ENCODE measurements around the gene CDC16. TPM values are rescaled to one million over a fixed set of nuclear protein-coding genes. Genes with fewer than 3 reads are reported as not detected.
"Not testable (repeated sequence)": the region's sequence is repeated elsewhere in the genome, so short reads cannot be mapped to it uniquely, and the experiment has no call there.

The CDC16 gene
- 30.4 and 35.4 TPM in 2 replicates for total RNA-seq
- 52.0 TPM for polyA plus RNA-seq (2012)

GRCh38 chr13:114234645-114235421 is at the start of gene CDC16:
Gene CDC16 (plus strand): TSS chr13:114234897. CDS start chr13:114235085, 188 bp downstream.
- DNase-seq (ENCODE audit: low read depth) = peak; percentile 93

GRCh38 chr13:114185182-114185971 is 49.3 kb upstream of the CDC16 start:
- DNase-seq (ENCODE audit: low read depth) = no peak

- DNase-seq (ENCODE audit: low read depth) = no peak
Observed at GRCh38 chr13:114194853-114195252, 39.8 kb upstream of the CDC16 start.

- DNase-seq (ENCODE audit: low read depth) = no peak
Observed at GRCh38 chr13:114196629-114197028, 38.1 kb upstream of the CDC16 start.

DNA sequence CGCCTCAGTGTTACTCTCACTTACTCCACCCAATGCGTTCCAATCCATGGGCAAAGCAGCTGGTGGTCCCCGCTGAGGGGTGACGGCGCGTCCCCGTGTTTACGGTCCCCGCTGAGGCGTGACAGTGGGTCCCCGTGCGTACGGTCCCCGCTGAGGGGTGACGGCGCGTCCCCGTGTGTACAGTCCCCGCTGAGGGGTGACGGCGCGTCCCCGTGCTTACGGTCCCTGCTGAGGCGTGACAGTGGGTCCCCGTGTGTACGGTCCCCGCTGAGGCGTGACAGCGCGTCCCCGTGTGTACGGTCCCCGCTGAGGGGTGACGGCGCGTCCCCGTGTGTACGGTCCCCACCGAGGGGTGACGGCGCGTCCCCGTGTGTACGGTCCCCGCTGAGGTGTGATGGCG is 36.1 kb upstream of the CDC16 start:
- DNase-seq (ENCODE audit: low read depth) = no peak

GRCh38 chr13:114199526-114199925 is 35.2 kb upstream of the CDC16 start:
- not testable (repeated sequence) for DNase-seq (ENCODE audit: low read depth)

DNA sequence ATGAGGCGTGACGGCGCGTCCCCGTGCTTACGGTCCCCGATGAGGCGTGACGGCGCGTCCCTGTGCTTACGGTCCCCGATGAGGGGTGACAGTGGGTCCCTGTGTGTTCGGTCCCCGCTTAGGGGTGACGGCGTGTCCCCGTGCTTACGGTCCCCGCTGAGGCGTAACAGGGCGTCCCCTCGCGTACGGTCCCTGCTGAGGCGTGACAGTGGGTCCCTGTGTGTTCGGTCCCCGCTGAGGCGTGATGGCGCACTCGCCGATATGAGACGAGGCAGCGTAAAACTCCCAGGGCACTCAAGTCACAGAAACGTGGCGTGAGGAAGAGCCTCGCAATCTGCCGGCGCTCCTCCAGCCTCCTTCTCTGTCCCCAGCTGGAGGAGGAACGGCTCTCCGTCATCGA is 34.7 kb upstream of the CDC16 start:
- no peak for DNase-seq (ENCODE audit: low read depth)

DNA sequence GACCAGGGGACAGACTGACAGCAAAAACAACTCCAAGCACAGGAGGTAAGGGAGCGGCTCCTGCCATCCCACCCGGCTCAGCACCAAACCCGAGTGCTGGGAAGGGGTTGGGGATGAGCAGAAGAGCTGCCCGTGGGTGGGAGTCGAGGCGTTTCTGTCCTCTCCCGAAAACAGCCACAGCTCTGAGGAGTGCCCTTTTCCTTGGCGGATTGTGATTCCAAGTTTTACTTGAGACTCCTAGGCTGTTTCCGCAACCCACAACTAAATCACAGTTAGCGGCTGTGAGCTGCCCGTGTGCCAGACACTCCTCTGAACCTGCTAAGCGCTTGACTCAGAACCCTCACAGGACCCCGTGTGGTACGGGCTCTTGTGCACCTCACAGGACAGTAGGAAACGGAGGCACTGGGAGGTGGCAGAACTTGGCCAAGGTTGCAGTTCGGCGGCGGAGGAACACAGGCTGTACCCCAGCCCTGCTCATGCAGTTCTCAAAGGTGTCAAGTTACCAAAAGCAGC is 34.2 kb upstream of the CDC16 start:
- no peak for DNase-seq (ENCODE audit: low read depth)

GRCh38 chr13:114202581-114202980 is 32.1 kb upstream of the CDC16 start:
- no peak for DNase-seq (ENCODE audit: low read depth)

DNA sequence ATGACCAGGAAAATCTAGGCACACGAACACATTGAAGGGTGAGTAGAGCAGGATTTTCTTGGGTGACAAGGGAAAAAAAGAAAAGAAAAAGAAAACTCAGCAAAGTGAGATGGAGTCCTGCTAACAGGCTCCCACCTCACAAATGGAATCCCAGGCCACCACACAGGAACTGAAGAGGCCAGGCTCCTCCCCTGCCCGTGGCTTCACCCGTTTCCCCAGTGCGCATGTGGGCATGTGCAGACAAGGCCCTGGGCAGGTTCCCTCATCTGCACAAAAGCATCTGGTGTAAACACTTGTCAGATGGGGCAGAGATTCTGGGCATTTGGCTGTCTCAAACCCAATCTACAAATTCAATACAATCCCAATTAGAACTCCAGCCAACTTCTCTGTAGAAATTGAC is 31.2 kb upstream of the CDC16 start:
- DNase-seq (ENCODE audit: low read depth) = no peak

DNA sequence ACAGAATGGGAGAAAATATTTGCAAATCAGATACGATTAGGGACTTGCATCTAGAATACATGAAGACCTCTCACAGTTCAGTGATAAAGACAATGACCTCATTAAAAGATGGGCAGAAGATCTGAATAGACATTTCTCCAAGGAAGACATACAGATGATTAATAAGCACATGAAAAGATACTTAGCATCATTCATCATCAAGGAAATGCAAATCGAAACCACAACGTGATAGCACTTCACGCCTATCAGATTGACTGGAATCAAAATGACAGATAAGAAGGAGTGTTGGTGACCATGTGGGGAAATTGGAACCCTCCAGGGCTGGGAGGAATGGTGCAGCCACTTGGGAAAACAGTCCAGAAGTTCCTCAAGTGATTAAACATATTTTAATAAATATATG is 29.8 kb upstream of the CDC16 start:
- no peak for DNase-seq (ENCODE audit: low read depth)

GRCh38 chr13:114208134-114208533 is 26.6 kb upstream of the CDC16 start:
- DNase-seq (ENCODE audit: low read depth) = no peak

GRCh38 chr13:114211446-114212157 is 23.1 kb upstream of the CDC16 start:
- no peak for DNase-seq (ENCODE audit: low read depth)

- peak; percentile 6 for DNase-seq (ENCODE audit: low read depth)
Observed at GRCh38 chr13:114212158-114212495, 22.6 kb upstream of the CDC16 start.

DNA sequence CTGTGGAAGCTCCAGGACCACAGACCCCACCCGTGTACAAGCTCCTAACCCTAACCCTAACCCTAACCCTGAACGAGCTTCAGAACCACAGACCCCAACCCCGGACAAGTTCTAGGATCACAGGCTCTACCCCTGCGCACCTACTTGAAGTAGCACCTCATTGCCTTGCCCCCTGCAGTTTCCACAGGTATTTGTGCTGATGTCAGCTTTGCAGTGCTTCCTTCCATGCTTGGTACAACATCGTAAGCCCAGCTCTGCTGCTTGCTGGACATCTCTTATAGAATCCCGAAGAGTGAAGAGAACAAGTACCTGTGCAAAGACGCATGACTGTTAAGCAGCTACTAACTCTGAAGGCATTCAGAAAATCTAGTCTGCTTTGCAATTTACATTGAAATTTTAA is 20.7 kb upstream of the CDC16 start:
- DNase-seq (ENCODE audit: low read depth) = no peak

DNA sequence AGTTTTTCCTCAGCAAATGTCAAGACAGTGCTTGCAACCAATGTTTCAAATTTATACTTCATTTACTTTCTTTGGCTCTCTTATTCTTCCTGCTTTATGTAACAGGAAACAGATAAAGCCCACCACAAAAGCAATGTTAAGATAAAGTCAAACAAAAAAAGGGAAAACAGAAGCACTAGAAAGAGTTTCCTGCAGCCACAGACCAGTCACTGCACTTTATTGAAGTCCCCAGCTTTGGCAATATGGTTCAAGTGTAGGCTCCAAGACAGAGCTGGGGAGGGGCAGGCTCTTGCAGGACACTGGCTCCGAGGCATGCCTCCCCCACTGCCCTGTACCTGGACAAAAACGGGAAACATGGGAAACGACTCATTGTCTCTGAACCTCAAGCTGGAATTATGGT is 15.3 kb upstream of the CDC16 start:
- DNase-seq (ENCODE audit: low read depth) = no peak

- DNase-seq (ENCODE audit: low read depth) = peak; percentile 3
Observed at GRCh38 chr13:114222461-114222968, 12.2 kb upstream of the CDC16 start.

GRCh38 chr13:114224201-114224600 is 10.5 kb upstream of the CDC16 start:
- no peak for DNase-seq (ENCODE audit: low read depth)

DNA sequence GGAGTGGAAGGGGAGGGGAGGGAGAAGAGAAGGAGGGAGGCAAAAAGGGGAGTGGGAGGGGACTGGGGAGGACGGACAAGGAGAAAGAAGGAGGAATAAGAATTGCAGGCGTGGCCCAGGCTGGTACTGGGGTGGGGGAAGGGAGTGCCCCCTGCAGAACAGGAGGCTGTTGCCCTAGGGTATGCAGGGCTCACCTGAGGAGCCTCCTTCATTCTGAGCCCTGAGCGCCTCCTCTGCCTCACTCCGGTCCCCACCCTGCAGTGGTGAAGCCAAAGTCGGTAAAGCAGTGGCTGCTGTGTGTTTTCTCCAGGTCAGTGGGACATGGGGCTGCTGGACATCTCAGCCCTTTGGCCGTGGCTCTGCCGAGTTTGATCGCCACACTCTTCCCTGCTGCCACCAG is 9.1 kb upstream of the CDC16 start:
- DNase-seq (ENCODE audit: low read depth) = no peak

GRCh38 chr13:114226088-114226487 is 8.6 kb upstream of the CDC16 start:
- no peak for DNase-seq (ENCODE audit: low read depth)

- DNase-seq (ENCODE audit: low read depth) = peak; percentile 86
Observed at GRCh38 chr13:114226699-114227323, 7.9 kb upstream of the CDC16 start.

Measured in myocyte (in vitro differentiated cells).